ENCODE data around the gene BNC2. TPM values are rescaled to one million over a fixed set of nuclear protein-coding genes. Genes with fewer than 3 reads are reported as not detected.

The BNC2 gene
- total RNA-seq, 2 donors from 2014 or later: 0.99 to 1.8 TPM

GRCh38 chr9:16459421-16460148, 410.9 kb downstream of the BNC2 start:
- ATAC-seq (no peak), DNase-seq (no peak)
- no peak overlapping the region for H3K4me3 ChIP-seq
- H3K36me3 ChIP-seq (replicated peaks in 1 of 2; ENCODE audit: insufficient read depth in 1 of 2, low read depth in 2 of 2): no peaks in the 10 kb centered on the region
- WGBS, 2 donors: 67 to 71% methylated on average over 6 of the region's 6 CpGs
- H3K27ac ChIP-seq: no peak overlapping the region
- no peaks in the 10 kb centered on the region for H3K4me1 ChIP-seq
- H3K9me3 ChIP-seq: no peaks in the 10 kb centered on the region
- intact Hi-C loops (cut with DNase I): no loop called here
- TF ChIP-seq POLR2A (IDR thresholded peaks at IDR 0.05): no peak
- TF ChIP-seq CTCF (IDR thresholded peaks at IDR 0.05): no peak
- no peaks in the 10 kb centered on the region for H3K27me3 ChIP-seq

- Histone ChIP-seq H3K4me3 (no peak overlapping the region), H3K4me1 (no peaks in the 10 kb centered on the region), H3K9me3 (no peaks in the 10 kb centered on the region), H3K27ac (no peak overlapping the region), H3K36me3 (replicated peaks in 1 of 2; ENCODE audit: insufficient read depth in 1 of 2, low read depth in 2 of 2) (no peaks in the 10 kb centered on the region), H3K27me3 (no peaks in the 10 kb centered on the region)
- no peak for DNase-seq
- no peak for TF ChIP-seq CTCF (IDR thresholded peaks at IDR 0.05)
- no peak for TF ChIP-seq POLR2A (IDR thresholded peaks at IDR 0.05)
- 54 to 61% methylated on average over 6 of the region's 6 CpGs for WGBS, 2 donors
- intact Hi-C loops (cut with DNase I): no loop called here
- ATAC-seq: no peak
These were observed 411.6 kb downstream of the BNC2 start for GRCh38 chr9:16458696-16459420.

DNA sequence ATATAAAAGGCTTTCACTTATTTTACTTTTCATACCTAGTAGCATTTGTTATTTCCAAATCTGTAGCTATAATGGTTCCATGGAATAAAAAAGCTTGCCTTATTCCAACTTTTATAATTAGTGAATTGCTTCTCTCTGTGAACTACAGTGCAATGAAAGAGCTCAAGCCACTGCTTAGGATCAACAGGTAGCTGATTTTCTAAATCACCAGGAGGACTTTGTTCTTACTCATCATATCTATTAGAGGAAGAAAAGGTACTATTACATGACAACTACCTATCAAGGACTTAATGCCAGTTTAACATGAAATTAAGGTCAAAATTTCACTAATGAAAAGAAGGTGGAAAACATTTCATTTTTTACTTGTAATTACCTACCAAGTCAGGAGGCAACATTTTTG, 414.6 kb downstream of the BNC2 start:
- intact Hi-C loops (cut with DNase I): no loop called here
- no peak for ATAC-seq
- no peak for TF ChIP-seq CTCF (IDR thresholded peaks at IDR 0.05)
- TF ChIP-seq POLR2A (IDR thresholded peaks at IDR 0.05): no peak
- Histone ChIP-seq H3K27me3 (no peaks in the 10 kb centered on the region), H3K36me3 (replicated peaks in 1 of 2; ENCODE audit: insufficient read depth in 1 of 2, low read depth in 2 of 2) (no peaks in the 10 kb centered on the region), H3K27ac (no peak overlapping the region), H3K4me1 (no peaks in the 10 kb centered on the region), H3K9me3 (no peaks in the 10 kb centered on the region), H3K4me3 (no peak overlapping the region)
- DNase-seq: no peak

- H3K4me3 ChIP-seq: no peak overlapping the region
- DNase-seq: no peak
- no peak for ATAC-seq
- no peaks in the 10 kb centered on the region for H3K36me3 ChIP-seq (replicated peaks in 1 of 2; ENCODE audit: insufficient read depth in 1 of 2, low read depth in 2 of 2)
- intact Hi-C loops (cut with DNase I): no loop called here
- no peaks in the 10 kb centered on the region for H3K4me1 ChIP-seq
- 48 to 58% methylated on average over 3 of the region's 3 CpGs for WGBS, 2 donors
- H3K9me3 ChIP-seq: no peaks in the 10 kb centered on the region
- H3K27ac ChIP-seq: no peak overlapping the region
- no peaks in the 10 kb centered on the region for H3K27me3 ChIP-seq
- no peak for TF ChIP-seq CTCF (IDR thresholded peaks at IDR 0.05)
- no peak for TF ChIP-seq POLR2A (IDR thresholded peaks at IDR 0.05)
These were observed 417.1 kb downstream of the BNC2 start for GRCh38 chr9:16453390-16453789.
